HepG2 (cell line): ENCODE measurements around the gene C9orf43. TPM values are rescaled to one million over a fixed set of nuclear protein-coding genes. Genes with fewer than 3 reads are reported as not detected.

Source experiments
- ATAC-seq: fragments of 200-7000 bp; cut with Tn5 transposase; 3 replicates; pipeline ENCODE4 v1.9.1; 2020; ENCODE audit warnings: mild to moderate bottlenecking, moderate library complexity
- BruUV-seq: library from RNA; stranded (reverse); fragments of 400-500 nt; replicated peaks from 2 replicates; lab custom pipeline; 2021; lab: Mats Ljungman, UMichigan
- CTCF ChIA-PET: fragments of 300-600 bp; formaldehyde crosslinking; extraction: SDS; loops from one replicate; lab custom pipeline; 2021; ENCODE audit warnings: low total read pairs, inconsistent platforms, low intra/inter-chr PET ratio; lab: Yijun Ruan, JAX
- POLR2A ChIA-PET: fragments of 350-600 bp; sonication (Branson Sonifier 250); formaldehyde crosslinking; loops from one replicate; lab custom pipeline; 2020; ENCODE audit warnings: antibody characterized with exemption, inconsistent platforms; lab: Yijun Ruan, JAX
- DNase-seq: peaks from one replicate; pipeline ENCODE4 v3.0.0-alpha.2; 2015; ENCODE audit warnings: low spot score
- FAIRE-seq: peaks from 3 replicates; lab custom pipeline; 2011; peaks lifted over from hg19 to GRCh38; lab: Jason Lieb, UNC
- H2AFZ ChIP-seq: one replicate; pipeline ENCODE4 v1.6.1; 2011; ENCODE audit warnings: low read length, inconsistent platforms
- H3K27ac ChIP-seq: fragments of 300-600 bp; 3 replicates; pipeline ENCODE4 v1.8.0; 2011; ENCODE audit warnings: mixed run types, mild to moderate bottlenecking, mixed read lengths, low read length, inconsistent platforms; ENCODE audit not compliant: insufficient read depth; ENCODE audit errors: extremely low read length
- H3K27me3 ChIP-seq, 2 experiments: fragments of 200-600 bp in 1 of 2; 2 replicates in 1 of 2; 3 replicates in 1 of 2; pipeline versions ENCODE4 v1.6.0 to v1.8.0; 2011; ENCODE audit warnings: low read length in 2 of 2, mild to moderate bottlenecking in 2 of 2, moderate library complexity in 2 of 2, inconsistent platforms in 1 of 2; ENCODE audit not compliant: insufficient read depth in 2 of 2, control insufficient read depth in 1 of 2
- H3K36me3 ChIP-seq, 2 experiments: fragments of 200-600 bp in 1 of 2; replicated peaks in 1 of 2; 2 replicates in 1 of 2; 3 replicates in 1 of 2; pipeline versions ENCODE4 v1.5.1 to v1.8.0; 2011; ENCODE audit warnings: low read length in 2 of 2, inconsistent platforms in 1 of 2; ENCODE audit not compliant: insufficient read depth in 2 of 2, control insufficient read depth in 1 of 2
- H3K4me1 ChIP-seq: 2 replicates; pipeline ENCODE4 v1.5.1; 2012; ENCODE audit warnings: low read length, inconsistent platforms; ENCODE audit not compliant: insufficient read depth
- H3K4me2 ChIP-seq: 2 replicates; pipeline ENCODE4 v1.6.0; 2011; ENCODE audit warnings: low read depth, low read length, inconsistent platforms
- H3K4me3 ChIP-seq, 3 experiments: fragments of 200-600 bp in 1 of 3; sonication (generic), shearing (Covaris generic) in 1 of 3; replicated peaks in 1 of 3; 2 replicates each; pipeline ENCODE4 v1.5.1; 2011 to 2016; ENCODE audit warnings: low read length in 3 of 3, inconsistent platforms in 2 of 3, low read depth in 2 of 3, mild to moderate bottlenecking in 2 of 3, control low read depth in 1 of 3, mixed read lengths in 1 of 3; ENCODE audit not compliant: insufficient read depth in 1 of 3
- H3K79me2 ChIP-seq: one replicate; pipeline ENCODE4 v1.6.1; 2011; ENCODE audit warnings: low read length, inconsistent platforms; ENCODE audit not compliant: insufficient read depth
- H3K9ac ChIP-seq: 2 replicates; pipeline ENCODE4 v1.6.0; 2011; ENCODE audit warnings: mild to moderate bottlenecking, low read depth, low read length, inconsistent platforms; ENCODE audit not compliant: insufficient read depth
- H3K9me3 ChIP-seq: 2 replicates; pipeline ENCODE4 v1.5.1; 2012; ENCODE audit warnings: mild to moderate bottlenecking, low read length
- H4K20me1 ChIP-seq: 2 replicates; pipeline ENCODE4 v1.6.0; 2011; ENCODE audit warnings: inconsistent platforms, mild to moderate bottlenecking, low read length, moderate library complexity; ENCODE audit not compliant: insufficient read depth
- CTCF ChIP-seq: sonication (generic); formaldehyde crosslinking; IDR thresholded peaks from 2 replicates; pipeline ENCODE4 v1.5.0; 2020; ENCODE audit warnings: mild to moderate bottlenecking, missing genetic modification reagents, moderate library complexity
- POLR2A ChIP-seq, 2 experiments: IDR thresholded peaks; 2 replicates each; pipeline ENCODE4 v1.6.1; 2011; ENCODE audit warnings: low read depth in 2 of 2, low read length in 2 of 2, mild to moderate bottlenecking in 1 of 2, moderate library complexity in 1 of 2; ENCODE audit not compliant: insufficient read depth in 1 of 2
- RAD21 ChIP-seq: fragments of 450-650 bp; formaldehyde crosslinking; IDR thresholded peaks from 2 replicates; pipeline ENCODE4 v1.5.0; 2020; ENCODE audit warnings: mild to moderate bottlenecking
- SMAD3 ChIP-seq: sonication (generic); formaldehyde crosslinking; IDR thresholded peaks from 2 replicates; pipeline ENCODE4 v1.4.0; 2020; ENCODE audit warnings: missing genetic modification reagents
- SP2 ChIP-seq: sonication (generic); formaldehyde crosslinking; IDR thresholded peaks from 2 replicates; pipeline ENCODE4 v1.5.1; 2020; ENCODE audit warnings: mild to moderate bottlenecking, missing genetic modification reagents
- ZNF337 ChIP-seq: sonication (generic); formaldehyde crosslinking; IDR thresholded peaks from 2 replicates; pipeline ENCODE4 v1.5.1; 2020; ENCODE audit warnings: missing genetic modification reagents, low read depth, mild to moderate bottlenecking, borderline replicate concordance
- ZNF451 ChIP-seq: sonication (generic); formaldehyde crosslinking; IDR thresholded peaks from 2 replicates; pipeline ENCODE4 v1.5.0; 2020; ENCODE audit warnings: mild to moderate bottlenecking, missing genetic modification reagents
- ZNF570 ChIP-seq: sonication (generic); formaldehyde crosslinking; IDR thresholded peaks from 2 replicates; pipeline ENCODE4 v1.4.0; 2020; ENCODE audit warnings: mild to moderate bottlenecking, missing genetic modification reagents, borderline replicate concordance
- ZNF766 ChIP-seq: sonication (generic); formaldehyde crosslinking; IDR thresholded peaks from 2 replicates; pipeline ENCODE4 v1.5.0; 2020; ENCODE audit warnings: missing genetic modification reagents, borderline replicate concordance
- WGBS: methylation state at CpG from one replicate; pipeline ENCODE4 v1.1.6; 2017; ENCODE audit warnings: low lambda C conversion rate; 5-methylcytosine and 5-hydroxymethylcytosine counted together
- in situ Hi-C: cut with HindIII; loops from 2 replicates; pipeline ENCODE4 v1.10.0; 2017; ENCODE audit warnings: low pct_unique_long_range_greater_than_20kb; ENCODE audit not compliant: extremely low pct_ligation_motif_present
- intact Hi-C: fragments of 100-400 bp; cut with micrococcal nuclease; formaldehyde crosslinking; loops from one replicate; pipeline ENCODE4 v1.10.0; 2022; ENCODE audit not compliant: unreplicated experiment
- polyA plus RNA-seq, 8 experiments: library from polyadenylated mRNA; depleted of rRNA in 3 of 8; stranded (reverse) in 7 of 8; unstranded in 1 of 8; fragments of >200 nt; fragmentation: Illumina TruSeq in 4 of 8; extraction: Trizol in 4 of 8; gene quantifications; 2 replicates each; pipeline versions ENCODE4 v1.2.1 to v1.2.3, GENCODE V29; 2011 to 2016; ENCODE audit warnings: low read depth in 4 of 8, missing spikeins in 1 of 8, mixed read lengths in 1 of 8; ENCODE audit not compliant: insufficient read depth in 1 of 8
- total RNA-seq, 5 experiments: library from RNA; depleted of rRNA; stranded (reverse); fragments of >200 nt; fragmentation: Illumina TruSeq; extraction: Trizol; gene quantifications; 2 replicates each; pipeline ENCODE4 v1.2.3, GENCODE V29; 2016; ENCODE audit warnings: low read depth in 1 of 5
- TF ChIP-seq, protein P1 (sequence below): sonication (generic); formaldehyde crosslinking; IDR thresholded peaks from 2 replicates; pipeline ENCODE4 v1.4.0; 2020; ENCODE audit warnings: mild to moderate bottlenecking, missing genetic modification reagents
- TF ChIP-seq, protein P2 (sequence below): sonication (generic); formaldehyde crosslinking; IDR thresholded peaks from 2 replicates; pipeline ENCODE4 v1.4.0; 2020; ENCODE audit warnings: missing genetic modification reagents
- TF ChIP-seq, protein P3 (sequence below): fragments of 450-650 bp; IDR thresholded peaks from 2 replicates; pipeline ENCODE4 v1.6.1; 2016

C9orf43 gene
- total and polyA plus RNA-seq, 2 of the 13 experiments (the other 11 are each of a cell fraction or from before 2014, with no cell fraction given) = 0.24 to 0.31 TPM

DNA sequence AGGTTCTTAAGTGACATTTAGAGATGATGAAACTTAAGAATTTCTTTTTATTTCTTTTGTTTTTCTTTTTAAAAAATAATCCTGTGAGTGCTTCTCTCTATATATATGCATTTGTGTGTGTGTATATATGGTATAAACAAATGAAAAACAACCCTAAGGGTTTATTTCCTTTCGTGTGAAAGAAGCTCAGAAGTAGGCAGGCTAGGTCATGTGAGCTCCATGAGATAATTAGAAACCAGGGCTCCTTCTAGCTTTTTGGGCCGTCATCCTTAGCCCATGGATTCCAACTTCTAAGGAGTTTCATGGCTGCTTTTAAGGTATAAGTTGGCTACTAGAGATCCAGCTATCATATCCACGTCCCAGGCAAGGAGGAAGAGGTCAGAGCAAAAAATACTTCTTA is 11.2 kb downstream of the C9orf43 start:
- Histone ChIP-seq H3K36me3 (no peaks in the 10 kb centered on the region), H3K9me3 (no peaks in the 10 kb centered on the region), H3K4me2 (no peak overlapping the region), H2AFZ (no peak overlapping the region), H4K20me1 (no peaks in the 10 kb centered on the region), H3K4me3 (no peak overlapping the region), H3K9ac (no peak overlapping the region), H3K4me1 (peaks cover 9% of the 10 kb centered on the region), H3K79me2 (no peaks in the 10 kb centered on the region), H3K27me3 (no peaks in the 10 kb centered on the region; a peak in 1 of 5 replicates), H3K27ac (no peak overlapping the region)
- in situ Hi-C loops (no loop called here), intact Hi-C loops (no loop called here)
- DNase-seq (no peak), FAIRE-seq (no peak), ATAC-seq (no peak)
- 28% methylated on average over 3 of the region's 3 CpGs for WGBS
- no TSS peak for BruUV-seq
- CTCF ChIA-PET = no interaction called here
- TF ChIP-seq ZNF766 (CRISPR knock-in tag) = no peak
- no peak for TF ChIP-seq ZNF337 (CRISPR knock-in tag)
- POLR2A ChIA-PET = no interaction called here

- Histone ChIP-seq H2AFZ (no peak overlapping the region), H3K9me3 (no peaks in the 10 kb centered on the region), H3K4me2 (no peak overlapping the region), H3K27ac (no peak overlapping the region), H3K9ac (no peak overlapping the region), H3K36me3 (no peaks in the 10 kb centered on the region), H3K79me2 (no peaks in the 10 kb centered on the region), H3K27me3 (peaks cover 0 to 3% of the 10 kb centered on the region in 2 experiments; a peak in 2 of 5 replicates), H3K4me1 (peaks cover 9% of the 10 kb centered on the region), H4K20me1 (no peaks in the 10 kb centered on the region), H3K4me3 (no peak overlapping the region)
- TF ChIP-seq ZNF451 (no peak), SMAD3 (no peak), RAD21 (CRISPR knock-in tag) (no peak), POLR2A (IDR thresholded peaks at IDR 0.05; ENCODE audit: insufficient read depth in 1 of 2, low read depth in 2 of 2, low read length in 2 of 2) (no peak), CTCF (no peak), ZNF570 (CRISPR knock-in tag) (no peak), SP2 (CRISPR knock-in tag) (no peak)
- TF ChIP-seq, protein P1, sequence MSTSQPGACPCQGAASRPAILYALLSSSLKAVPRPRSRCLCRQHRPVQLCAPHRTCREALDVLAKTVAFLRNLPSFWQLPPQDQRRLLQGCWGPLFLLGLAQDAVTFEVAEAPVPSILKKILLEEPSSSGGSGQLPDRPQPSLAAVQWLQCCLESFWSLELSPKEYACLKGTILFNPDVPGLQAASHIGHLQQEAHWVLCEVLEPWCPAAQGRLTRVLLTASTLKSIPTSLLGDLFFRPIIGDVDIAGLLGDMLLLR (CRISPR knock-in tag) = no peak
- TF ChIP-seq, protein P2, sequence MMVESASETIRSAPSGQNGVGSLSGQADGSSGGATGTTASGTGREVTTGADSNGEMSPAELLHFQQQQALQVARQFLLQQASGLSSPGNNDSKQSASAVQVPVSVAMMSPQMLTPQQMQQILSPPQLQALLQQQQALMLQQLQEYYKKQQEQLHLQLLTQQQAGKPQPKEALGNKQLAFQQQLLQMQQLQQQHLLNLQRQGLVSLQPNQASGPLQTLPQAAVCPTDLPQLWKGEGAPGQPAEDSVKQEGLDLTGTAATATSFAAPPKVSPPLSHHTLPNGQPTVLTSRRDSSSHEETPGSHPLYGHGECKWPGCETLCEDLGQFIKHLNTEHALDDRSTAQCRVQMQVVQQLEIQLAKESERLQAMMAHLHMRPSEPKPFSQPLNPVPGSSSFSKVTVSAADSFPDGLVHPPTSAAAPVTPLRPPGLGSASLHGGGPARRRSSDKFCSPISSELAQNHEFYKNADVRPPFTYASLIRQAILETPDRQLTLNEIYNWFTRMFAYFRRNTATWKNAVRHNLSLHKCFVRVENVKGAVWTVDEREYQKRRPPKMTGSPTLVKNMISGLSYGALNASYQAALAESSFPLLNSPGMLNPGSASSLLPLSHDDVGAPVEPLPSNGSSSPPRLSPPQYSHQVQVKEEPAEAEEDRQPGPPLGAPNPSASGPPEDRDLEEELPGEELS (CRISPR knock-in tag) = no peak
- TF ChIP-seq, protein P3, sequence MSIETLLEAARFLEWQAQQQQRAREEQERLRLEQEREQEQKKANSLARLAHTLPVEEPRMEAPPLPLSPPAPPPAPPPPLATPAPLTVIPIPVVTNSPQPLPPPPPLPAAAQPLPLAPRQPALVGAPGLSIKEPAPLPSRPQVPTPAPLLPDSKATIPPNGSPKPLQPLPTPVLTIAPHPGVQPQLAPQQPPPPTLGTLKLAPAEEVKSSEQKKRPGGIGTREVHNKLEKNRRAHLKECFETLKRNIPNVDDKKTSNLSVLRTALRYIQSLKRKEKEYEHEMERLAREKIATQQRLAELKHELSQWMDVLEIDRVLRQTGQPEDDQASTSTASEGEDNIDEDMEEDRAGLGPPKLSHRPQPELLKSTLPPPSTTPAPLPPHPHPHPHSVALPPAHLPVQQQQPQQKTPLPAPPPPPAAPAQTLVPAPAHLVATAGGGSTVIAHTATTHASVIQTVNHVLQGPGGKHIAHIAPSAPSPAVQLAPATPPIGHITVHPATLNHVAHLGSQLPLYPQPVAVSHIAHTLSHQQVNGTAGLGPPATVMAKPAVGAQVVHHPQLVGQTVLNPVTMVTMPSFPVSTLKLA = no peak
- intact Hi-C loops = no loop called here
- CTCF ChIA-PET = no interaction called here
- POLR2A ChIA-PET = no interaction called here
- in situ Hi-C loops = no loop called here
- FAIRE-seq = no peak
- ATAC-seq = no peak
- no peak for DNase-seq
- BruUV-seq = no TSS peak
- WGBS = 35% methylated on average over 2 of the region's 2 CpGs
Observed at GRCh38 chr9:113425072-113425471, 14.5 kb downstream of the C9orf43 start.
